Activated CD4-positive, alpha-beta T cell treated with anti-CD3 and anti-CD28 coated beads for 36 hours (primary cell): ENCODE measurements around the gene PFN2. TPM values are rescaled to one million over a fixed set of nuclear protein-coding genes. Genes with fewer than 3 reads are reported as not detected.

Experiments used
- ATAC-seq: fragments of 200-7000 bp; cut with Tn5 transposase; one replicate; pipeline ENCODE4 v1.10.0; 2021; ENCODE audit warnings: mild to moderate bottlenecking, moderate library complexity
- CTCF ChIA-PET: fragments of 350-600 bp; sonication (Branson Sonifier 250); formaldehyde crosslinking; loops from one replicate; lab custom pipeline; 2021; ENCODE audit warnings: antibody characterized with exemption; lab: Charles Lee
- POLR2A ChIA-PET: fragments of 350-600 bp; sonication (Branson Sonifier 250); formaldehyde crosslinking; loops from one replicate; lab custom pipeline; 2021; ENCODE audit warnings: antibody characterized with exemption, inconsistent platforms; lab: Charles Lee
- DNase-seq: peaks from one replicate; pipeline ENCODE4 v3.0.0-alpha.2; 2020
- H3K27ac Mint-ChIP-seq: one replicate; pipeline ENCODE4 v1.8.0; 2021; ENCODE audit warnings: mixed read lengths
- H3K27me3 Mint-ChIP-seq: one replicate; pipeline ENCODE4 v1.8.0; 2021; ENCODE audit warnings: mixed read lengths
- H3K36me3 Mint-ChIP-seq: one replicate; pipeline ENCODE4 v1.8.0; 2021; ENCODE audit warnings: low read depth, mixed read lengths
- H3K4me1 Mint-ChIP-seq: one replicate; pipeline ENCODE4 v1.8.0; 2021; ENCODE audit warnings: mixed read lengths
- H3K4me3 Mint-ChIP-seq: one replicate; pipeline ENCODE4 v1.8.0; 2021; ENCODE audit warnings: mild to moderate bottlenecking, moderate library complexity, mixed read lengths
- H3K9me3 Mint-ChIP-seq: one replicate; pipeline ENCODE4 v1.8.0; 2021; ENCODE audit warnings: low read depth, mixed read lengths
- intact Hi-C, 2 experiments: fragments of 100-400 bp; cut with DNase I in 1 of 2; cut with micrococcal nuclease in 1 of 2; formaldehyde crosslinking; loops; one replicate each; pipeline versions ENCODE4 v1.14.2 to v1.15.1; 2022 to 2024; cut with DNase I, micrococcal nuclease
- total RNA-seq, 2 experiments: library from RNA; stranded (reverse); gene quantifications; one replicate each; pipeline ENCODE4 v1.2.3, GENCODE V29; 2021

PFN2 gene
- 1 to 10 TPM; 3.6 to 4.3 TPM for total RNA-seq

- no peaks in the 10 kb centered on the region for H3K36me3 Mint-ChIP-seq
- H3K27me3 Mint-ChIP-seq = peaks cover 32% of the 10 kb centered on the region
- peak within 1 kb of the TSS; percentile 63 for H3K27ac Mint-ChIP-seq
- POLR2A ChIA-PET = no interaction called here
- H3K9me3 Mint-ChIP-seq = no peaks in the 10 kb centered on the region
- H3K4me1 Mint-ChIP-seq = peaks cover 16% of the 10 kb centered on the region
- ATAC-seq (peak; percentile 65), DNase-seq (peak; percentile 66)
- CTCF ChIA-PET = interaction anchor here (0.7 to 2.4 kb wide), 2 partner anchors 17 to 213 kb away, joined by 3 to 11 read pairs; no protein-coding TSS in a partner anchor
- intact Hi-C loops = loop anchor here in 1 of 2 experiments (1.0 to 5.0 kb wide), 5 partner anchors 34 to 437 kb away; partner anchors contain the start of genes COMMD2, RNF13 and TSC22D2
- H3K4me3 Mint-ChIP-seq = peak within 1 kb of the TSS; percentile 83
Measured at GRCh38 chr3:149970716-149971402, at the start of gene PFN2. PFN2 (minus strand) TSS chr3:149970895; CDS start chr3:149970856, 39 bp downstream.

- no peak overlapping the region for H3K4me3 Mint-ChIP-seq
- intact Hi-C loops = no loop called here
- POLR2A ChIA-PET = no interaction called here
- CTCF ChIA-PET = no interaction called here
- DNase-seq = no peak
- peaks cover 8% of the 10 kb centered on the region for H3K27me3 Mint-ChIP-seq
- ATAC-seq = no peak
- no peaks in the 10 kb centered on the region for H3K4me1 Mint-ChIP-seq
- H3K36me3 Mint-ChIP-seq = no peaks in the 10 kb centered on the region
- H3K27ac Mint-ChIP-seq = no peak overlapping the region
- no peaks in the 10 kb centered on the region for H3K9me3 Mint-ChIP-seq
Measured at GRCh38 chr3:150015901-150016300, 45.2 kb upstream of the PFN2 start.

- H3K36me3 Mint-ChIP-seq = no peaks in the 10 kb centered on the region
- peaks cover 8% of the 10 kb centered on the region for H3K27me3 Mint-ChIP-seq
- ChIA-PET POLR2A (interaction anchor here (0.7 kb wide), 1 partner anchor 446 kb away, joined by 3 read pairs; no protein-coding TSS in a partner anchor), CTCF (no interaction called here)
- intact Hi-C loops = no loop called here
- DNase-seq = no peak
- H3K4me1 Mint-ChIP-seq = no peaks in the 10 kb centered on the region
- no peak overlapping the region for H3K4me3 Mint-ChIP-seq
- H3K27ac Mint-ChIP-seq = no peak overlapping the region
- no peak for ATAC-seq
- no peaks in the 10 kb centered on the region for H3K9me3 Mint-ChIP-seq
Measured at GRCh38 chr3:150014782-150015181, 44.1 kb upstream of the PFN2 start.

- CTCF ChIA-PET = no interaction called here
Measured at GRCh38 chr3:150013801-150014200, 43.1 kb upstream of the PFN2 start.

GRCh38 chr3:150006794-150007193, 36.1 kb upstream of the PFN2 start:
- Mint-ChIP-seq H3K4me3 (no peak overlapping the region), H3K9me3 (no peaks in the 10 kb centered on the region), H3K4me1 (no peaks in the 10 kb centered on the region), H3K36me3 (no peaks in the 10 kb centered on the region), H3K27ac (no peak overlapping the region), H3K27me3 (peaks cover 8% of the 10 kb centered on the region)
- ATAC-seq = peak; percentile 57
- DNase-seq = no peak
- CTCF ChIA-PET = interaction anchor here (0.8 kb wide), 1 partner anchor 11 kb away, joined by 3 read pairs; no protein-coding TSS in a partner anchor
- intact Hi-C loops = no loop called here
- POLR2A ChIA-PET = no interaction called here

More at GRCh38 chr3:150013801-150014200, 43.1 kb upstream of the PFN2 start:
- H3K36me3 Mint-ChIP-seq = no peaks in the 10 kb centered on the region
- H3K27ac Mint-ChIP-seq = no peak overlapping the region
- H3K4me1 Mint-ChIP-seq = no peaks in the 10 kb centered on the region
- POLR2A ChIA-PET = no interaction called here
- no peak overlapping the region for H3K4me3 Mint-ChIP-seq
- H3K27me3 Mint-ChIP-seq = peaks cover 8% of the 10 kb centered on the region
- intact Hi-C loops = no loop called here
- DNase-seq (no peak), ATAC-seq (no peak)
- H3K9me3 Mint-ChIP-seq = no peaks in the 10 kb centered on the region

- POLR2A ChIA-PET = no interaction called here
- H3K27ac Mint-ChIP-seq = no peak overlapping the region
- peaks cover 8% of the 10 kb centered on the region for H3K27me3 Mint-ChIP-seq
- no peaks in the 10 kb centered on the region for H3K9me3 Mint-ChIP-seq
- no peak overlapping the region for H3K4me3 Mint-ChIP-seq
- no peak for DNase-seq
- intact Hi-C loops = no loop called here
- H3K36me3 Mint-ChIP-seq = no peaks in the 10 kb centered on the region
- CTCF ChIA-PET = no interaction called here
- ATAC-seq = no peak
- no peaks in the 10 kb centered on the region for H3K4me1 Mint-ChIP-seq
Measured at GRCh38 chr3:150005243-150006112, 34.8 kb upstream of the PFN2 start.

GRCh38 chr3:150000641-150001040, 29.9 kb upstream of the PFN2 start:
- DNase-seq = no peak
- ATAC-seq = no peak
- no peaks in the 10 kb centered on the region for H3K4me1 Mint-ChIP-seq
- no peak overlapping the region for H3K4me3 Mint-ChIP-seq
- peaks cover 4% of the 10 kb centered on the region for H3K9me3 Mint-ChIP-seq
- ChIA-PET POLR2A (no interaction called here), CTCF (no interaction called here)
- H3K36me3 Mint-ChIP-seq = no peaks in the 10 kb centered on the region
- H3K27ac Mint-ChIP-seq = no peak overlapping the region
- intact Hi-C loops = no loop called here
- H3K27me3 Mint-ChIP-seq = peaks cover 15% of the 10 kb centered on the region

GRCh38 chr3:149999421-149999820, 28.7 kb upstream of the PFN2 start:
- no peaks in the 10 kb centered on the region for H3K36me3 Mint-ChIP-seq
- peaks cover 15% of the 10 kb centered on the region for H3K27me3 Mint-ChIP-seq
- ChIA-PET POLR2A (no interaction called here), CTCF (no interaction called here)
- DNase-seq = no peak
- no peak overlapping the region for H3K4me3 Mint-ChIP-seq
- H3K4me1 Mint-ChIP-seq = no peaks in the 10 kb centered on the region
- intact Hi-C loops = no loop called here
- no peak overlapping the region for H3K27ac Mint-ChIP-seq
- no peak for ATAC-seq
- H3K9me3 Mint-ChIP-seq = peaks cover 13% of the 10 kb centered on the region

GRCh38 chr3:149998946-149999345, 28.3 kb upstream of the PFN2 start:
- POLR2A ChIA-PET = no interaction called here
- Mint-ChIP-seq H3K9me3 (peaks cover 13% of the 10 kb centered on the region), H3K36me3 (no peaks in the 10 kb centered on the region), H3K27ac (no peak overlapping the region), H3K27me3 (peaks cover 14% of the 10 kb centered on the region), H3K4me3 (no peak overlapping the region), H3K4me1 (no peaks in the 10 kb centered on the region)
- no peak for DNase-seq
- no peak for ATAC-seq
- intact Hi-C loops = no loop called here
- CTCF ChIA-PET = no interaction called here

GRCh38 chr3:149992416-149993058, 21.8 kb upstream of the PFN2 start:
- Mint-ChIP-seq H3K4me1 (no peaks in the 10 kb centered on the region), H3K9me3 (peaks cover 14% of the 10 kb centered on the region), H3K27ac (no peak overlapping the region), H3K4me3 (no peak overlapping the region), H3K27me3 (peaks cover 16% of the 10 kb centered on the region), H3K36me3 (no peaks in the 10 kb centered on the region)
- ChIA-PET POLR2A (no interaction called here), CTCF (no interaction called here)
- no peak for DNase-seq
- ATAC-seq = no peak
- intact Hi-C loops = no loop called here

GRCh38 chr3:149990423-149990948, 19.8 kb upstream of the PFN2 start:
- Mint-ChIP-seq H3K4me1 (no peaks in the 10 kb centered on the region), H3K4me3 (no peak overlapping the region), H3K27me3 (peaks cover 15% of the 10 kb centered on the region), H3K36me3 (no peaks in the 10 kb centered on the region), H3K9me3 (peaks cover 12% of the 10 kb centered on the region), H3K27ac (no peak overlapping the region)
- POLR2A ChIA-PET = no interaction called here
- DNase-seq (no peak), ATAC-seq (no peak)
- intact Hi-C loops = no loop called here
- CTCF ChIA-PET = no interaction called here
